Measurements from ENCODE around the gene PDE11A. TPM values are rescaled to one million over a fixed set of nuclear protein-coding genes. Genes with fewer than 3 reads are reported as not detected.

PDE11A gene
- total RNA-seq, 1 experiment from 2014 or later: 0.61 TPM

- TF ChIP-seq REST (IDR thresholded peaks at IDR 0.05; ENCODE audit: low read depth) (no peak), EGR1 (IDR thresholded peaks at IDR 0.05; ENCODE audit: low read depth) (no peak), TCF7L2 (IDR thresholded peaks at IDR 0.05; ENCODE audit: borderline replicate concordance, extremely low read depth, insufficient read depth, insufficient read length) (no peak)
- TF ChIP-seq, protein P1, sequence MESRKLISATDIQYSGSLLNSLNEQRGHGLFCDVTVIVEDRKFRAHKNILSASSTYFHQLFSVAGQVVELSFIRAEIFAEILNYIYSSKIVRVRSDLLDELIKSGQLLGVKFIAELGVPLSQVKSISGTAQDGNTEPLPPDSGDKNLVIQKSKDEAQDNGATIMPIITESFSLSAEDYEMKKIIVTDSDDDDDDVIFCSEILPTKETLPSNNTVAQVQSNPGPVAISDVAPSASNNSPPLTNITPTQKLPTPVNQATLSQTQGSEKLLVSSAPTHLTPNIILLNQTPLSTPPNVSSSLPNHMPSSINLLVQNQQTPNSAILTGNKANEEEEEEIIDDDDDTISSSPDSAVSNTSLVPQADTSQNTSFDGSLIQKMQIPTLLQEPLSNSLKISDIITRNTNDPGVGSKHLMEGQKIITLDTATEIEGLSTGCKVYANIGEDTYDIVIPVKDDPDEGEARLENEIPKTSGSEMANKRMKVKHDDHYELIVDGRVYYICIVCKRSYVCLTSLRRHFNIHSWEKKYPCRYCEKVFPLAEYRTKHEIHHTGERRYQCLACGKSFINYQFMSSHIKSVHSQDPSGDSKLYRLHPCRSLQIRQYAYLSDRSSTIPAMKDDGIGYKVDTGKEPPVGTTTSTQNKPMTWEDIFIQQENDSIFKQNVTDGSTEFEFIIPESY (IDR thresholded peaks at IDR 0.05; ENCODE audit: extremely low read depth, insufficient replicate concordance, low read length): no peak
Measured at GRCh38 chr2:178108176-178108575, 35.6 kb upstream of the PDE11A start (continued).

GRCh38 chr2:178106053-178106452 lies 33.5 kb upstream of the PDE11A start:
- POLR2A ChIA-PET: no interaction called here
- TF ChIP-seq SIN3A (IDR thresholded peaks at IDR 0.05; ENCODE audit: low read depth): no peak
- TF ChIP-seq ZFX (IDR thresholded peaks at IDR 0.05): no peak
- TF ChIP-seq SP1 (IDR thresholded peaks at IDR 0.05; ENCODE audit: low read depth): no peak
- TF ChIP-seq TCF7L2 (IDR thresholded peaks at IDR 0.05; ENCODE audit: borderline replicate concordance, extremely low read depth, insufficient read depth, insufficient read length): no peak
- no peak for TF ChIP-seq POLR2AphosphoS5 (IDR thresholded peaks at IDR 0.05; ENCODE audit: low read depth, low read length)
- TF ChIP-seq, protein P2, sequence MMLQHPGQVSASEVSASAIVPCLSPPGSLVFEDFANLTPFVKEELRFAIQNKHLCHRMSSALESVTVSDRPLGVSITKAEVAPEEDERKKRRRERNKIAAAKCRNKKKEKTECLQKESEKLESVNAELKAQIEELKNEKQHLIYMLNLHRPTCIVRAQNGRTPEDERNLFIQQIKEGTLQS (IDR thresholded peaks at IDR 0.05): no peak
- TF ChIP-seq RAD21 (IDR thresholded peaks at IDR 0.05; ENCODE audit: low read depth): no peak
- TF ChIP-seq EZH2 (IDR thresholded peaks at IDR 0.05): no peak
- TF ChIP-seq, protein P1 (IDR thresholded peaks at IDR 0.05; ENCODE audit: extremely low read depth, insufficient replicate concordance, low read length): no peak
- TF ChIP-seq ELF1 (IDR thresholded peaks at IDR 0.05; ENCODE audit: borderline replicate concordance, low read depth): no peak
- DNase-seq (ENCODE audit: low read depth, low spot score): no peak
- Histone ChIP-seq H3K4me3 (replicated peaks in 1 of 2; ENCODE audit: low read depth in 1 of 2, low read length in 2 of 2) (no peak overlapping the region), H3K27ac (ENCODE audit: low read depth, low read length) (no peak overlapping the region), H3K79me2 (ENCODE audit: insufficient read depth, low read length) (no peaks in the 10 kb centered on the region), H3K36me3 (ENCODE audit: control insufficient read depth in 1 of 2, insufficient read depth in 2 of 2, low read length in 2 of 2) (no peaks in the 10 kb centered on the region), H3K9ac (ENCODE audit: low read length) (no peak overlapping the region), H3K27me3 (ENCODE audit: insufficient read depth, low read length) (no peaks in the 10 kb centered on the region), H3K4me2 (ENCODE audit: low read length) (no peak overlapping the region), H2AFZ (ENCODE audit: low read depth, low read length, poor library complexity, severe bottlenecking) (no peak overlapping the region), H3K9me3 (ENCODE audit: control insufficient read depth in 1 of 2, insufficient read depth in 1 of 2, low read depth in 1 of 2, low read length in 2 of 2) (no peaks in the 10 kb centered on the region), H3K9me2 (ENCODE audit: insufficient read depth) (no peaks in the 10 kb centered on the region), H4K20me1 (ENCODE audit: insufficient read depth) (no peaks in the 10 kb centered on the region), H3K4me1 (ENCODE audit: control insufficient read depth in 1 of 2, insufficient read depth in 2 of 2, low read length in 2 of 2) (no peaks in the 10 kb centered on the region; a peak in 1 of 4 replicates)
- no TSS peak for BruUV-seq (replicated peaks)
- intact Hi-C loops (cut with micrococcal nuclease): no loop called here
- ATAC-seq: no peak
- CTCF ChIA-PET: interaction anchor here (1.1 kb wide), 1 partner anchor 309 kb away, joined by 3 read pairs; no protein-coding TSS in a partner anchor
- RAD21 ChIA-PET (ENCODE audit: low non-redundant PET in 1 of 2, low total read pairs in 2 of 2, uncharacterized antibody in 2 of 2, unreplicated experiment in 2 of 2): no interaction called here
